RKO (cell line): ENCODE data around the gene LRRN4CL.
A peak's percentile ranks its signal among the peaks of the same experiment; 100 is the strongest.
"Not testable (repeated sequence)": the region's sequence is repeated elsewhere in the genome, so short reads cannot be mapped to it uniquely, and the experiment has no call there.

Experiments used
- DNase-seq: peaks from one replicate; pipeline ENCODE4 v3.0.0-alpha.2; 2016; ENCODE audit warnings: low spot score

LRRN4CL gene

DNA sequence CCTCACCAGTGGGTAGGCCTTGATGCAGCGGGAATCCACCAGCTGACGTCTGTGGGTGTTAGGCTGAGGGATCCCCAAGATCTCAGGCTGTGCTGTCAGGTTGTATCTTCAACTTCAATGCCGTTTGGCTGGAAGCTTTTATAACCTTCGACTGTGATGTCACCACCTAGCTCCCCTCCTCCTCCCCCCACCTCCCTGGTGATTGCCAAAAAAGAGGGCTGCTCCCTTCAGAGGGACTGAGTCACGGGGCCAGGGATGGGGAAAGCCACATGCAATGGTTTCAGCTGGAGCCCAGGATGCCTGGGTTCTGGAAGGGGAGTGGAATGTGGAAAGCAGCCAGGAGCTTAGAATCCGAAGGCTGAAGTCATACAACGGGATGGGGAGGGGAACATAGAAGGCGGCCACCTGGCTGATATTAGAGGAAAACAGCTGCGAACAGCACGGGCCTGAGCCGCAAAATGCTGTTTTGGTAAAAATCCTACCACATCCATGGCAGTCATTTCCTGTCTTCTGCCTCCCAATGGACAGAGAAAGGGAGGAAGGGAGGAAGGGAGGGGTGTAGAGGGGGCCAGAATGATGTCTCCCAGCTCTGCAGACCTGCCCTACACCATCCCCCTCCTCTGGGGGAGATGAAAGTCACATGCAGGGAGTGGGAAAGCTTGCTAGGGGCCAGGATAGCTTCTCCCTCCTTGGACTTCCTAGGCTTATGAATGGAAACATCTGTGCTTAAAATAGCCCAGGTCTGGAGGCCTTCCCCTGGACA is at the start of gene LRRN4CL:
Gene LRRN4CL (minus strand): TSS at position 110 of the 763 bp plus-strand sequence. CDS start 1,022 bp downstream, outside the sequence.
- DNase-seq: no peak

DNA sequence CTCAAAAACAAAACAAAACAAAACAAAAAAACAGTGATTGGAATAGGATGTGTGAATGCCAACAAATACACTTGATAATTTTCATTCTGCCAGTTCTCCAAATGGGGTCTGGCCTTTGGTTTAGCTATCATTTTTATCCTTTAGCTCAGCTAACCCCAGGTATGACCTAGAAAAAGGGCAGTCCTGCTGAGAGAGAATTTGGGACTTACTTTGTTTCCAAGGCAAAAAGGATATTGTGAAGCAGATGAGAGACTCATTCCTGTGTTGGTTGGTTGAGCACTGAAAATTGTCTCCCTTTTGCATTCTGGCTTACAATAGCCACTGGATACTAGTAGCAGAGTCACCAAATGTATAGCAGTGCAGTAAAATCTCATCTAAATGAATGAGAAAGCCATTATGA is 47.9 kb upstream of the LRRN4CL start:
- no peak for DNase-seq

DNA sequence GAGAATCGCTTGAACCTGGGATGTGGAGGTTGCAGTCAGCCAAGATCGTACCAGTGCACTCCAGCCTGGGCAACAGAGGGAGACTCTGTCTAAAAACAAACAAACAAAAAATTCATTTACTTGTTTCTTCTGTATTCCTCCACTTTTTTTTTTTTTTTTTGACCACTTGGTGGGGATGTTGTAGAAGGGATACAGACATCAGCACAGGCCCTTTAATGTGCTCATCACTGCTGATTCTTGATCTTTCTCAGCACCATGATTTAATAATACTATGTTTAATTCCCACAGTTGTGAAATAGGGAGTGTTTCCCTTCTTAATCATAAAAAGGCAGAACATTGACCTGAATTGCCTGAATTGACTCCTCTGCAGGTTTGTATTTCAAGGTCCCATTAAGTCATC is 43.5 kb upstream of the LRRN4CL start:
- DNase-seq: peak; percentile 62

DNA sequence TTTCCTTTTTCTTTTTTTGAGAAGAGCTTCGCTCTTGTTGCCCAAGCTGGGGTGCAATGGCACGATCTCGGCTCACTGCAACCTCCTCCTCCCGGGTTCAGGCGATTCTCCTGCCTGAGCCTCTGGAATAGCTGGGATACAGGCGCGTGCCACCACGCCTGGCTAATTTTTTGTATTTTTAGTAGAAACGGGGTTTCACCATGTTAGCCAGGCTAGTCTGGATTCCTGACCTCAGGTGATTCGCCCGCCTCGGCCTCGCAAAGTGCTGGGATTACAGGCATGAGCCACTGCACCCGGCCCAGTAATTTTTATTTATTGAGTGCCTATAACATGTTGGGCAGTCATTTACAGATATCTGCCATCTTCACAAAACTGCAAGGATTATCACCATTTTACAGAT is 40.7 kb upstream of the LRRN4CL start:
- DNase-seq: not testable (repeated sequence)

DNA sequence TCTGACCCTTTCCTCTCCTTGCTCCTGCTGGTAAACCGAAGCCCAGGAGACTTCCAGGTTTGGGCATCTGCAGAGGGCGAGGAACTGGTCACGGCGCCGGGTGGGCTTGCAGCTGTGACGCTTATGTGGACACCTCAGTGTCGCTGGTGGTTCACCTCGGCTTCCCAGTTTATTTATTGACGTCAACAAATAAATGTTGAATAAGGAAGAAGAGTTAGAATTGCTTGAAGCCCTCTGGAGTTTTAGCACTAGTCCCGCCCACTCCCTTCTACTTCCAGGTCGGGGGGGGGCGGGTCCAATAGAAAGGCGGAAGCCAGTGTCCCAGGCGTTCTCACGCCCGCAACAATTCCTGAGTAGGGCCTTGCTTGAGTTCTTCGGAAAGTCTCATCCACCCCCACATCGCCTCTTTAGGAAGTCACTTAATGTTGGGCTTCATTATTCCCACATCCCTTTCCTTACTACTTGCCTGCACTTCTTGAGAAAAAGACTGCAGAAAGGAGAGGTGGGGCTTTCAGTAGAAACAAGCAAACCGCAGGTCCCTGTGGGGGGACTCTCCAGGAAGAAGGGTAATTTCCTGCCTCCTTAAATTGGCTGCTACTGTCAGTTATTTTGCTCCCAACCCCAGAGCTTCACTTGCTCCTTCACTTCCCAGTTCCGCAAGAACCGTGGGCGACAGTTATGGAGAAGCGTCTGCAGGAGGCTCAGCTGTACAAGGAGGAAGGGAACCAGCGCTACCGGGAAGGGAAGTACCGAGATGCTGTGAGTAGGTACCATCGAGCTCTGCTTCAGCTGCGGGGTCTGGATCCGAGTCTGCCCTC is 39.0 kb upstream of the LRRN4CL start, which contains the start of gene TTC9C:
Gene TTC9C (plus strand): TSS at position 316 of the 818 bp plus-strand sequence. CDS start 363 bp downstream, at position 679.
- DNase-seq: peak; percentile 93

DNA sequence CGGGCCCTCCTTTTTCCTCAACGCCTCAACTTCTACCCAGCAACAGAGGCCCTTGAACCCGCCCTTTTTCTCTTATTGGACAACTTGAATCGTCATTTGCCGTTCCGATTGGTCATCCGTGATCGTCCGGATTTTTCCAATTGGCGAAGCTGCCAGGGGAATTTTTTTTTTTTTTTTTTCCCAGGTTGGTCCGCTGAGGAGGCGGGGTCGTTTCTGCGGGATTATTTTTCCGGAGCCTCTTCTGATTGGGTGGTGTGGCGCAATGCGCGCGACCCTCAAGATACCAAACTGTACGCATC is 38.5 kb upstream of the LRRN4CL start:
- peak; percentile 98 for DNase-seq

DNA sequence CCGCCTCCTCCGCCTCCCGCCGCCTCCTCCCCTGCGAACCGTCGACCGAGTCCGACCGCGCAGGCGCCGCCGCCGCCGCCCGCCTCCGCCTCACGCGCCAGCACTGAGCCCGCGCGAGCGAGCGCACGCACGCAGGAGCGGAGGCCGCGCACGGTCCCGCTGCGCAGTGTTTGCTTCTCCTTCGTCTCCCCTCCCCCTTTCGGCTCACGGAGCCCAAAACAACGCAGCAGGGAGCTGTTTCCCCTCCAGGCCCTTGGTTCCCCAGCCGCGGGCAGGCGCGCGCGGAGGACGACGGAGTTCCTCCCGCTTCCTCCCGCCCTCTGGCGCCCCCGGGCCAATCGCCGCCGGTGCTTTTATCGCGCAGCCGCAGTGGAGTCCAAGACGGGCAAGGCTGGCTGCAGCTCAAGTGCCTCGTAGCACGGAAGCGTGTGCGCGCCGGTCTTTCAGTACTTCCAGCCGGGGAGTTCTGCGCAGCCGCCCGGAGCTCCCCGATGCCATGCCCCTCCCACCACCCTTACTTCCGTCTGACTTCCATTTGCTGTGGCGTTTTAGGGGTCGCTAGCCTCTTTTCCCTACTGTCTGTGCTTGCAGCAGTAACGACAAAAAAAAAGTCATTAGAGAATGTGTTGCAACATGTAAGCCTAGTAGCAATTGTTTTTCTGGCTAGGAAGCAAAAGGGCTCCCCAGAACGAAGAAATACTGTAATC is 38.0 kb upstream of the LRRN4CL start, which contains the start of gene HNRNPUL2:
Gene HNRNPUL2 (minus strand): TSS at position 293 of the 707 bp plus-strand sequence. CDS start 301 bp downstream, outside the sequence.
- DNase-seq: peak; percentile 99

DNA sequence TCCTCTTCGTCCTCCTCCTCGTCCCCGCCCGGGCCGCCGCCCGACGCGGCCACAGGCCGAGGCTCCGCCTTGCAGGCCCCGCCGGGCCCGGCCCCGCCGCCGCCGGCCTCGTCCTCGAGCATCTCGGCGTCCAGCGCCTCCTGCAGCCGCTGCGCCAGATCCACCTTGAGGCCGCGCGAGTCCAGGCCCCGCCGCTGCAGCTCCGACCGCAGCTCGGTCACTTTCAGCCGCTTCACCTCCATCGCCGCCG is 37.5 kb upstream of the LRRN4CL start:
- DNase-seq: no peak

DNA sequence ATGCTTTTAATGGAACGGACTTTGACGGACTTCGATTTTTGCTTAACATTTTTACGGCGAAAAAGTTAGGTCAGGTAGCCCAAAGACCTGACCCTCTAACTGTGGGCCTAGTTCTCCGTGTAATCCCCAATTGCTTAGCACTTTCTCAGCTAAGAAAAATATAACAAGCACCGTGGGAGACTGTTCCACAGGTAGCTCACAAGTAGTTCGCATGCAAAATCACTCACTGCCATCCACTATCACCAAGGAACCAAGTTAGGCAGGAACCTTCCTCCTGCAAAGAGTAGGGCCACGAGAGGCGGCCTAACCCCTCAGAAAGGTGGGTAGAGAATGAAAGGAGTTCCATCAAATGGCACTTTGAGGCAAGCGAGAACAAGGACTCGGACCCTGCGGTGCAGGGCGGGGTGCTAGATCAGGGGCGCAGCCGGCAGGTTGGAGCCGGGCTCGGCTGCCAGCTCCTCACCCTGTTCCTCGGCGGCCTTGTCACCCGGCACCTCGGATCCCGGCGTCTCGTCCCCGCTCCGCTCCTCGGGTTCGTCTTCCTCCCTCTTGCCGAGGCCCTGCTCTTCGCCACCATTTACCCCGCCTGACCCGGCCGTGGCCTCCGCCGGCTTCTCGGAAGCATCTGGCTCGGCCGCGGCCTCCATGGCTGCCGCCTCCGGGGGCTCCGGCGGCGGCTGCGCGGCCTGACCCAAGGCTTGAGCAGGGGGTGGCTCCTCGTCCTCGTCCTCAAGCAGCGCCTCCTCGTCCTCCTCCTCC is 37.0 kb upstream of the LRRN4CL start:
- no peak for DNase-seq

DNA sequence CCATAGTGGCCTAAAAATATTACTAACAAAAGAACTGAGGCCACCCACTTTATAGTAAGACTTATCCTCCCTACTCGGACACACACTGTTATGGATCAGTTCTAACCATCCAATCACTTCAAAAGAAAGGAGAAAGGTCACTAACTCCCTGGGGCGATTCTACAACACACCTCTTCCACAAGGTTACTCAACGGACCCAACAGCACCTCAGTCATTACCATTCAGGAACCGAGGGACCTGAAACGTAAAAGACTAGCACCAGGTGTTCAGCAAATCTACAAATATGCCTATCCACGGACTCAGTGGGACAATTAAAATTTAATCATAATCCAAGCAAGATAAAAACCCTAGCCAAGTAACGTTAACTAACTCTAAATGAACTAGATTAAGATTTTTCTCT is 36.3 kb upstream of the LRRN4CL start:
- DNase-seq: no peak

DNA sequence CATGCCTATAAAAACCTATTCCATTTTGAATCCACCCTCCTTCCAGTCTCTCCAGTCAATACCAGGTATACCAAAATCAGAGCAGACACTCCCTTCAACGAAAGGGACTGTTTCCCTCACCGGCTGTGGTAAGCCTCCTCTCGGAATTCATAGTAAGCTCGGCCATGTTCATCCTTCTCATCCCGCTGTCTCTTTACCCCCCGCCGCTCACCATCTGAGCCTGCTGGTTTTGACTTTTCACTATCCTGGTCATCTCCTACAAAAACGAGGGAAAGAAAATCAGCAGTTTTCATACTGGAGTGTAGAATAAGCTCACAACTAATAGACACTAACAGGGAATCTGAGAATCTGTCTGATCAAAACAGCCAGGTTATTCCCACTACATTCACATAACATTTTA is 34.8 kb upstream of the LRRN4CL start:
- DNase-seq: no peak

DNA sequence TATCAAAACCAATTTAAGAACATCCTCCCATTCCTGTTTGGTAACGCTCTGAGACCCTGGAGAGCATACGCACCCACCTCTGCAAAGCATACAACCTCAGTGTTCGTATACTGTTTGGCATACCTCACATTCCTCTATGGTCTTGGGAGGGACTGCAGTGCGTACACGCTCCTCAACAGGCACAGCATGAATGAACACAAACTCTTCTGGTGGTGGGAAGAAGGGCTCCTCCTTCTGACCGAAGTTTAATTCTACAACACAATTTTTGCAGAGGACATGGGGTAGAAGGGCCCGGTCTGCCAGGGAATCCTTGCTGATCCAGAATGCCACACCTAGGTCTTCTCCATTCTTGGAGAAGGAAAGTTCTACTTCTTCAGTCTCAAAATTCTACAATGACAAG is 32.7 kb upstream of the LRRN4CL start:
- no peak for DNase-seq

DNA sequence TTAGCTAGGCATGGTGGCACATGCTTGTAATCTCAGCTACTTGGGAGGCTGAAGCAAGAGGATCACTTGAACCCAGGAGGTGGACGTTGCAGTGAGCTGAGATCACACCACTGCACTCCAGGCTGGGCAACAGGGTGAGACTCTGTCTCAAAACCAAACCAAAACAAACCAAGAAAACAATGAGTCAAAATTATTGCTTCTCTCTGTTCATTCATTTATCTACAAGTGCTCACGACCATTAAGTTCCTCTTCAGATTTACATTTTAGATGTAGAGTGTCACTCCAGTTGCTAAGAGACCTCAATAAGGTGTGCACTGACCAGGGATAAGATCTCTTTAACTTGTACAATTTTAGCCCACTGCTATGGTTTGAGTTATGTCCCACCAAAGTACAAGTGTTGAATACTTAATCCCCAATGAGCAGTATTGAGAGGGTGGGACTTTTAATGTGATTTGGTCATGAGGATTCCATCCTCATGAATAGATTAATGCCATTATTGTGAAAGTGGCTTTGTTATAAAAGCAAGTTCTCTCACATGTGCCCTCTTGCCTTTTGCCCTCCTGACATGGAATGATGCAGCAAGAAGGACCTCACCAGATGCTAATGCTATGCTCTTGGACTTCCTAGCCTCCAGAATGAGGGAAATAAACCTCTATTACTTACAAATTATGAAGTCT is 30.1 kb upstream of the LRRN4CL start:
- DNase-seq: no peak

DNA sequence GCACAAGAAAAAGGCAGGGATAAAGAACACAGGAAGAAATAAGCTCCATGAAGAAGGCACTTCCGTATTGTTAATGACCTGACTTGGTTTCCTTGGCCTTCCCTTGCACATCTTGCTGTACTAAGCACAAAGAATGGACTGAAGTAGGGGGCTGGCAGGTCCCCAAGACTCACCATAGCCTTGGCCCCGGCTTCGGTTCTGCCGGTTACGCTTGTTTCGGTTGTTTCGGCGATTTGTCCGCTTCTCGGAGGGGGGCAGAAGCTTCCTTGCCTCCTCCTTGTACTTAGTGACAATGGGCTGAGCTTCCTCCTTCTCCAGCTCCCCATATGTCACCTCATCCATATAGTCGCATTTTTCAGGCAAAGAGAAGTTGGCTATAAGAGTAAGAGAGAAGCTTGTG is 27.5 kb upstream of the LRRN4CL start:
- no peak for DNase-seq

DNA sequence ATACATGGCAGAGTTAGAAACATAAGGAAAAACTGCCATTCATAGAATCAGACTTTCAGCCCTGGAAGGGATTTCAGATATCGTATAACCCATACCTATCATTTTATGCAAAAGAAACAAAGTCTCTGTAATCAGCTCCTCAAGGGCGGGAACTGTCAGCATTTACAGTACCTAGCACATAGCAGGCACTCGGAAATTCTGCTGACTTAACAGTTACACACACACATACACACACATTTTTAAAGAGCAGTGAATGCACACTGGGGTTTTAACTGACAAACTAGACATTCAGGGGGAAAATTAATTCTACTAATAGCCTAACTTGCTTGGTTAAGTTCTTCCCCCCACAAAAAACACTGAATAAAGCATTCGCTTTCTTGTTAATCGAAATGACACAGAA is 26.9 kb upstream of the LRRN4CL start:
- no peak for DNase-seq

DNA sequence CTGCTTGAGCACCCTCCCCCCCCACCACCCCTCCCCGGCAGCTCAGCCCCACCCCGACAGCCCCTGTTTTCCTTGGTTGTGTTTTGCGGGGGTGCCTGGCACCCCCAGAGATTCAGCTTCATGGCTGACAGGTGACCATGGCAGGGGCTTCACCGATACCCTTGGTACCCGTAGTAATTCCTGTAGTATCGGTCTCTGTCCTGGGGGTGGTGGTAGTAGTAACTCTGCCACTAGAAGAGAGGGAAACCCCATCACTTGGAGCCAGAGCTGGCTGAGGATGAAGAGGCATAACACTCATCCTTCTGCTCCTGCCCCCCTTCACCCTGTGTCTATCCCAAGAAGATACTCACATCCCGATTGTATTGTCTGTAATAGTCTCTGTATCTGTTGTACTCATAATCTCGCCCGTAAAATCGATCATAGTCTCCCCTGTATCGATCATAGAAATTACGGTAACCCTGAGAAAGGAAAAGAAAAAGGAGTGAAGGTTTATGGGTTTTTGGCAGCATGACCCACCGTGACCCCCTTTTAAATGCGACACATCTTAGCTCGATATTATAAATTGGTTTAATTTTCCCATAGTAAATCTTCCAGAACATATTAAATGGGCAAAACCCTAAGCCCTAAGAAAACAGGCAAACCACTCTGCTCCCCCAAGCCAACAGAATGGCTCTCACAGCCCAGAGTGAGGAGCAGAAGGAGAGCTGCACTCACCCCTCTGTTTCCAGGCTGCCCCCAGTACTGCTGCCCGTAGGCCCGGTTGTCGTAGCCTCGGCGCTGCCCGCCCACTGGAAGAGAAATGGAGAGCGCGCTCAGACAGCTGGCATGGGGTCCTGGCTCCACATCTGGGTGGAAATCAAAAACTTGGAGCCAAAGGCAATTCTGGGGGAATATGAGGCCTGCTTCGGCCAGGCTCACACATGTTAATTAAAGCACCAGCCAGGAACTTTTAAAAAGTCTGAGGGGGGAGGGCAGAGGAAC is 26.1 kb upstream of the LRRN4CL start:
- no peak for DNase-seq

DNA sequence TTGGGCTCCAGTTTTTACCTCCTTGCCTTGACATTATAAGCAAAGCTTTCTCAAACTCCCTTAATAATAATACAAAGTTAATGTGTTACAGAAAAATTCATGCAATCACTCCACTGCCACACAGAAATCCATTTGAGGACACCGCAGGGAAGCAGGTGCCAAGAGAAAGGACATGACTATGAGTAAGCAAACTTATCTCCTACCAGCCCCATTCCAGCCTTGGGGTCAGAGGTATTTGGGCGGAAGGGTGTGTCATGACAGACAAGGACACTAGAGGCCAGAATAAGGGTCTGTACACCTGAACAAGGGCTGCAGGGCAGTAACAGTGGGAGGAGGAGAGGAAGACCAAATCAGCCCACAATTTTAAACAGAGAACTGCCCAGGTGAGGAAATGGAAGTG is 24.0 kb upstream of the LRRN4CL start:
- no peak for DNase-seq

DNA sequence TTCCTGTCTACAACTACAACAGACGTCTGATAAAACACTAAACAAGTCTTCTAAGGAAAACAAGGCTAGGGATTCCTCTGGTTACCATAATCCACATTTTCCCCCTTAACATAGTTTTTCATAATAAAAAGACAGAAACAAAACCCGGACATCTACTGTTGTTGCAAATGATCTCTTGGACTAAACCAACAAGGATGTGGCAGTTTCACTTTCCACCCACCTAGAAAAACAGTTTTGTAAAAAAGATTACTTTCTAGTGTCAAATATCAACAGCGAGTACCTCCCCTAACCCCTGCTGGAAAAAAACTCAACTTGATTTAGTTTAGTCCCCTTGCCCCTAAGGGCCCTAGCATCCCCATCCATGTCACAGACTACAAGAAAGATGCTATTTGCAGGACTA is 23.5 kb upstream of the LRRN4CL start:
- no peak for DNase-seq

DNA sequence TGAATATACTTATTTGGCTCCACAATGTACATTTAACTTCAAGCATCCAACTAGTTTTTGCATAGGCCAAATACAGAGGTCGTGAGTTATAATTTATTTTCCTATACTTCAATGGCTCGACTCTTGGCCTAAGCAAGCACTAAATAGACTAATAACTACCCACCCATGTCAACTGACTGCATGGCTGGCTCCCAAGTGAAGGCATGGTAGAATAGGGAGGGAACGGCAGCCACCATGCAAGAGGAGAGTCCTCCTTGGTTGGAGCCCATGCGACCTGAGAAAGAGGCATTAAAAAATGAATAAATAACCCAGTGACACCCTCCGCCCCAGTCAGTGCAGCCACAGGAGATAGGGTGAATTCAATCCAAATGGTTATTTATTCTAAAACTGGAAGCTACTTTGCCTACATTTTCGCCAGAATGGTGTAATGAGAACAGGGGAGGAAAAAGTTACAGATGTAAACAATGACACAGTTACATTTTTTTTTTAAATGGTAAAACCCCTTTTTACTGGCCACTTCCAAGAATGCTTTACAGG is 23.0 kb upstream of the LRRN4CL start:
- no peak for DNase-seq

DNA sequence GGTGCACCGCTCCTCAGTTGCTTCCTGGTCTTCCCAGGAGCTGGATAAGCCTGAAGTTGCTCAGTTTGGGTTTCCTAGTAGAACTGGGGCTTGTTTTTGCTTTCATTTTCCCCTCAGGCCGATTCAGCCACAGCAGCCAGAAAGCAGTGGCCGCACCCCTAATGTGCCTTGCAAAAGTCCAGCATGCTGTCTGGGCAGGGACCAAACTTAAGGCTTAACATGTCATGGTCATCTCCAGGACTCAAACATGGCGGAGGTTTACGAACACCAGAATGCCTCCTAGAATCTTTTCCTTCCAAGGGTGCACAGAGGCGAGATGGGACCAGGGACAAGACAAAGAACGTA is 20.6 kb upstream of the LRRN4CL start:
- DNase-seq: no peak
